ENCODE results near the gene AUTS2. TPM values are rescaled to one million over a fixed set of nuclear protein-coding genes. Genes with fewer than 3 reads are reported as not detected.

The AUTS2 gene
- total and polyA plus RNA-seq, 10 of the 15 experiments (the other 5 are each of a cell fraction or from before 2014, with no cell fraction given), result 6.4 to 55.6 (median 21.6) TPM

GRCh38 chr7:69996121-69996520 is 397.8 kb downstream of the AUTS2 start:
- in situ Hi-C loops (cut with MboI), result no loop called here
- DNase-seq (ENCODE audit: low read depth, low spot score) (no peak), FAIRE-seq (no peak), ATAC-seq (no peak)
- Histone ChIP-seq H3K27ac (ENCODE audit: control insufficient read depth, insufficient read depth) (no peak overlapping the region), H3K4me2 (ENCODE audit: control insufficient read depth, insufficient read depth) (no peak overlapping the region), H3K79me2 (ENCODE audit: control insufficient read depth, insufficient read depth, low read length) (no peaks in the 10 kb centered on the region; the same call in 1 of the 2 replicates), H3K27me3 (replicated peaks in 1 of 2; ENCODE audit: control insufficient read depth in 2 of 2, insufficient read depth in 2 of 2, low read length in 1 of 2) (no peaks in the 10 kb centered on the region), H3K4me1 (ENCODE audit: control insufficient read depth, insufficient read depth, low read length) (peaks cover 7% of the 10 kb centered on the region), H3K9ac (ENCODE audit: control insufficient read depth, insufficient read depth, low read length) (no peak overlapping the region), H3K9me3 (replicated peaks; ENCODE audit: control insufficient read depth, insufficient read depth, low read length) (no peaks in the 10 kb centered on the region), H4K20me1 (ENCODE audit: control insufficient read depth, insufficient read depth) (no peaks in the 10 kb centered on the region), H3K4me3 (no peak overlapping the region), H3K36me3 (ENCODE audit: control insufficient read depth in 2 of 2, insufficient read depth in 2 of 2, low read length in 1 of 2) (no peaks in the 10 kb centered on the region; a peak in 1 of 4 replicates), H2AFZ (ENCODE audit: control insufficient read depth, low read depth, low read length) (no peak overlapping the region)
- BruUV-seq (replicated peaks), result no TSS peak
- intact Hi-C loops (cut with micrococcal nuclease; ENCODE audit: unreplicated experiment), result no loop called here
- ChIA-PET SMC1A (ENCODE audit: uncharacterized antibody, unreplicated experiment) (interaction anchor here (0.8 to 1.6 kb wide), 2 partner anchors 11 to 43 kb away, joined by 3 to 4 read pairs; no protein-coding TSS in a partner anchor), RAD21 (ENCODE audit: unreplicated experiment) (no interaction called here), CTCF (no interaction called here), POLR2A (no interaction called here)
- whole genome bisulfite sequencing (ENCODE audit: insufficient coverage, insufficient replicate concordance, low lambda C conversion rate, missing lambda C conversion rate), result 20% methylated on average over 2 of the region's 2 CpGs
- no peak for TF ChIP-seq IRF3 (IDR thresholded peaks at IDR 0.05)
- no peak for TF ChIP-seq ZBTB40 (IDR thresholded peaks at IDR 0.05; ENCODE audit: borderline replicate concordance)
- no peak for TF ChIP-seq RELA (IDR thresholded peaks at IDR 0.05; ENCODE audit: borderline replicate concordance, partially characterized antibody)
- TF ChIP-seq MEF2B (IDR thresholded peaks at IDR 0.05; ENCODE audit: partially characterized antibody, poor library complexity, severe bottlenecking), result no peak
- TF ChIP-seq PAX8 (IDR thresholded peaks at IDR 0.05), result no peak
- TF ChIP-seq CBX3 (IDR thresholded peaks at IDR 0.05; ENCODE audit: borderline replicate concordance, low read depth), result no peak
- TF ChIP-seq PBX3 (IDR thresholded peaks at IDR 0.05; ENCODE audit: insufficient replicate concordance, low read depth, low read length), result no peak
- no peak for TF ChIP-seq TARDBP (IDR thresholded peaks at IDR 0.05; ENCODE audit: borderline replicate concordance)
- no peak for TF ChIP-seq NKRF (conservative IDR thresholded peaks at IDR 0.05)
- TF ChIP-seq CBFB (IDR thresholded peaks at IDR 0.05; ENCODE audit: low read depth), result no peak
- no peak for TF ChIP-seq ZBTB4 (CRISPR knock-in tag; IDR thresholded peaks at IDR 0.05)
- TF ChIP-seq NFXL1 (IDR thresholded peaks at IDR 0.05; ENCODE audit: borderline replicate concordance), result no peak
- TF ChIP-seq CREM (IDR thresholded peaks at IDR 0.05; ENCODE audit: low read depth), result no peak

Measured in GM12878 (cell line).